ENCODE data around the gene GRAP2.

GRAP2 gene

GRCh38 chr22:39926753-39927152, 25.9 kb downstream of the GRAP2 start:
- DNase-seq: no peak

GRCh38 chr22:39927544-39927943, 26.7 kb downstream of the GRAP2 start:
- no peak for DNase-seq

GRCh38 chr22:39928536-39929520, 27.9 kb downstream of the GRAP2 start:
- DNase-seq: no peak

GRCh38 chr22:39931251-39931650, 30.4 kb downstream of the GRAP2 start:
- no peak for DNase-seq

- no peak for DNase-seq
Measured at GRCh38 chr22:39932166-39932565, 31.3 kb downstream of the GRAP2 start.

- peak; percentile 62 to 67 for DNase-seq
Measured at GRCh38 chr22:39932918-39933649, 32.2 kb downstream of the GRAP2 start.

GRCh38 chr22:39933741-39934140, 32.9 kb downstream of the GRAP2 start:
- DNase-seq: no peak

- no peak for DNase-seq
Measured at GRCh38 chr22:39935116-39935515, 34.2 kb downstream of the GRAP2 start.

GRCh38 chr22:39935612-39936011, 34.7 kb downstream of the GRAP2 start:
- no peak for DNase-seq

GRCh38 chr22:39936523-39937145, 35.8 kb downstream of the GRAP2 start:
- DNase-seq: no peak

- DNase-seq: peak; percentile 39 to 44
Measured at GRCh38 chr22:39937906-39938305, 37.0 kb downstream of the GRAP2 start.

GRCh38 chr22:39938509-39939111, 37.7 kb downstream of the GRAP2 start:
- DNase-seq: no peak

- no peak for DNase-seq
Measured at GRCh38 chr22:39939830-39940229, 38.9 kb downstream of the GRAP2 start.

- DNase-seq: peak in 1 of 2 donors; percentile 66
Measured at GRCh38 chr22:39940757-39941305, 39.9 kb downstream of the GRAP2 start.

GRCh38 chr22:39941601-39942000, 40.7 kb downstream of the GRAP2 start:
- DNase-seq: no peak

- no peak for DNase-seq
Measured at GRCh38 chr22:39942439-39943230, 41.8 kb downstream of the GRAP2 start.

GRCh38 chr22:39943337-39943736, 42.5 kb downstream of the GRAP2 start:
- peak; percentile 33 to 40 for DNase-seq

GRCh38 chr22:39943953-39944872, 43.3 kb downstream of the GRAP2 start:
- no peak for DNase-seq

- DNase-seq: no peak
Measured at GRCh38 chr22:39946126-39946502, 45.2 kb downstream of the GRAP2 start.

GRCh38 chr22:39946503-39947219, 45.8 kb downstream of the GRAP2 start:
- DNase-seq: no peak

Data from CD4-positive, alpha-beta T cell treated with Interleukin-1 beta for 1 hour (primary cell).